GM18870 (cell line): ENCODE data around the gene PPARGC1A.

Source experiments
- ATAC-seq: cut with Tn5 transposase; IDR thresholded peaks from one replicate; pipeline ENCODE4 v1.9.1; 2021; ENCODE audit warnings: moderate library complexity; ENCODE audit not compliant: unreplicated experiment

The PPARGC1A gene

DNA sequence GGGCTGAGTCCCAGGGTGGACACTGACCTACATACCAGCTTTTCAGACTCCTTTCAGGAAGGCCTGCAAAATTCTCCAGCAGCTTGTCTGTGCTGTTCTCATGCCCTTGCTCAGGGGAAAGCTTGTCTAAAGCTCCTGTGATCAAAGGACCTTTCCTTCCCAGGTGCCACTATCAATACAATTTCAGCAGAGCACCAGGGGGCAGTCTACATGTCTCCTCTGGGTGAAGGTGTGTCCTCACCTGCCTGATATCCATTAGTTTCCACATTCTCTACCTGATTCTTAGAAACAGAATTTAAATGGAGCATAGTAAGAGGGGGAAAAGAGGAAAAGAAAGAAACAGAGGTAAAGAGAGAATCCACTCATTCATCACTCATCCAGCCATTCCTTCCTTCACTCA lies 114.2 kb downstream of the PPARGC1A start:
- no peak for ATAC-seq

DNA sequence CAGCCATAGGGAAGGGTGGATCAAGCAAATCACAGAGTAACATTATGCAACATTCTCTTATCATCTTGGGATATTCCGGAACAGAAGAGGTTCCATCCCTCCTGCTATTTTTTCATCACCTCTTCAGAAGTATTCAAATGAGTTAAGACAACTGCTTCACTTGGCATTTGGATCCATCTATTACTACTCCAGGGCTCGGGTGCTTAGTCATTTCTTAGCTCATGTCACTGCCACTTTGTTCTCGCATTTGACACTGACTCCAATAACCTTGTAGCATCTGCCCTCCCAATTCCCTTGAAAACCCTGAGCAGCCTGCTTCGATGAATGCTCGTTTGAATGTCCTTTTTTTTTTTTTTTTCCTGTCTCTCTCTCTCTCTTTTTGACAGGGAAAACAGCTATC lies 114.9 kb downstream of the PPARGC1A start:
- no peak for ATAC-seq

DNA sequence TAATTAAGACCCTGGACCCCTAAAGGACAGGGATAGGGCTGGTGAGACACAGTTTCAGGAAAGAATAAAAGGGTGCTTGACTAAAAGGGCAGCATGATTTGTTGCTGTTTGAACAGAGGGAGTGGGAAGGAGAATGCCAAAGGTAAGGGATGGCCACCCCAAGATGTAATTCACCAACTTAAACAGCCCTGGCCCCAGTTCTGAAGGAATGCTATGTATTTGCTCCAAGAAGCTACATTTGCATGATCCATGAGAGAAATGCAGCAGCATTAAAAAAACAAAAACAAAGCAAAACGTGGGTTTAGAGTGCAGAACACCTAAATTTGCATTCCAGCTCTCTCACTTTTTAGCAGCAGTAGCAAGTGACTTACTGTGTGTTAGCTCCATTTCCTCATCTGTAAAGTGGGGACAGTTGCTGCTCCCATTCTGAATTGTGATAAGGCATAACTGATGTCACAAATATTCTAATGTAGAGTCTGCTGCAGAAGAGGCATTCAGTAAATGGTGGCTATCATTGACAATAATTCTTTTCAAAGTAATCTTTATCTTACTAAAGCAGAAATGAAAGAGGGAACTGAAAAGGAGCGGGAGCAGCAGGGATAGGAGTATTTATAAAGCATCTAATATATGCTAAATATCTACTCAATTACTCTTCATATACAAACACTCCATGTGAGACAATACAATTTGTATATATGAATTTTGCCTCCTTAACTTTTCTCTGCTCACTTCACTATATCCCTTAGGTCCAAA lies 115.8 kb downstream of the PPARGC1A start:
- no peak for ATAC-seq

DNA sequence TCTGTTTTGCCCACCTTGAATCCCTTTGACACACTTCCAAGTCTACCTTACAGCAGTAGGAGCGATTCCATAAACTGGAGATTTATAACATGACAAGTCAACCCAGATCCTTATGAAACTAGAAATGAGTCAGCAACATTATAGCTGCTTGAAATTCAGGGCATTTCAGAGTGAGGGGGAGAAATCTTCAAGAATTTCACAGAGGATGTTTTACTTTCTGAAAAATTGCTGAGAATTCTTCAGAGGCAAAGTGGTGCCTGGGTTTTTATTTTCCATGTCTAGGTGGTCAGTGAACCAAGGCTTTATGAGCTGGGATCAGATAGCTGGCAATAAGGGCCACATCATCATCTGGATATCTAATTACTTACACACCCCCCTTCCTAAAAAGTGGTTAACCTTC lies 119.8 kb downstream of the PPARGC1A start:
- no peak for ATAC-seq

DNA sequence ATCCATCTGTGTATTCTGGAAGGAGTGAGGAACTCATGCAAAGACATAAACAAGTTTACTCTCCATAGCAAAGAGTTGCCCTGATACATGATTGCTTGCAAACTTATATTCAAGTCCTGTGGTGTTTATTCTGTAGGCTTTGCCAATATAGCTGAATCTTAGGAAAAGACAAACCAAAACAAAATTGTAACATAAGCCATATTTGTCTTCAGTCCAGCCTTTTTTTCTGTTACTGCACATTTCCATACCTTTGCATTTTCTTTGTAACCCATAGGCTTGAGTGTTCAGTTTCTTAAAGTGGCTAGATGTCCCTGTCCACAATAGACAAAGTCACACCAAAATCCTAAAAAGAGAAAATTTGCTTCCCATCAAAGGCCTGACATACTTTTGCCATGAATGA lies 120.4 kb downstream of the PPARGC1A start:
- no peak for ATAC-seq

- no peak for ATAC-seq
Observed at GRCh38 chr4:23768541-23768940, 121.3 kb downstream of the PPARGC1A start.

DNA sequence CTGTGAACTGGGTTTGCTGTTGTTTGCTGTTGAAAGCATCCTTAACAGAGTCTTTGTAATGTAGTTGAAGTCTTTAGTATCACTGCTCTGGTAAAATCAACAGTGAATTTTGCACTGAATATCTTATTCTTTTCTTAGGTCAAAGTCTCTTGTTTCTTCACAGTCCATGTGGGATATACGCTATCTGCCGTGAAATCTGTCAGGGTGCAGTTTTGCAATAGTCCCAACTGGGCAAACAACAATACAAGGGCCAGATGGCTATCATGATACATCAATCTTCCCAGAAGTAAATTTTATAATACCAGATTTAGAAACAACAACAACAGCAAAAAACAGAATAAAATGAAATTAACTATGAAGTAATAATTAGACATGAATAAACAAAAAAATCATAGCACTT lies 123.5 kb downstream of the PPARGC1A start:
- no peak for ATAC-seq

- ATAC-seq, result no peak
Observed at GRCh38 chr4:23763559-23763958, 126.3 kb downstream of the PPARGC1A start.

- no peak for ATAC-seq
Observed at GRCh38 chr4:23762551-23762950, 127.3 kb downstream of the PPARGC1A start.

- no peak for ATAC-seq
Observed at GRCh38 chr4:23759066-23759465, 130.8 kb downstream of the PPARGC1A start.

- no peak for ATAC-seq
Observed at GRCh38 chr4:23754688-23755087, 135.2 kb downstream of the PPARGC1A start.

GRCh38 chr4:23750125-23750524 lies 139.7 kb downstream of the PPARGC1A start:
- ATAC-seq, result no peak

- no peak for ATAC-seq
Observed at GRCh38 chr4:23747281-23747735, 142.5 kb downstream of the PPARGC1A start.

DNA sequence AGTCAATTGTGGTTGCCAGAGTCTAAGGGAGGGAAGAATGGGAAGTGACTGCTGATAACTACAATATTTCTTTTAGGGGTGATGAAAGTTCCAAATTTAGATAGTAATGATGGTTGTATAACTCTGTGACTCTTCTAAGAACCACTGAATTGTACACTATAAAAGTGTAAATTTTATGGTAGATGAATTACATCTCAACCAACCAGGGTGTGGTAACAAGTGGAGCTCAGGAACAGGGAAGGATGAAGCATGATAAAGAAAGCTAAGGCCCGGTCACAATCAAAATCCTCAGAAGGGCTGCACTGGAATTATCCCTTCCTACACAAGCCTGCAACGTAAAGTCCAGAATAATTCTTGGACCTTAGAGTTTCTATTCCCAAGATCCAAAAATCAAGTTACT lies 143.2 kb downstream of the PPARGC1A start:
- no peak for ATAC-seq

GRCh38 chr4:23746027-23746426 lies 143.8 kb downstream of the PPARGC1A start:
- no peak for ATAC-seq

GRCh38 chr4:23745377-23745776 lies 144.5 kb downstream of the PPARGC1A start:
- ATAC-seq, result no peak
